ENCODE measurements around the gene PRTFDC1. TPM values are rescaled to one million over a fixed set of nuclear protein-coding genes. Genes with fewer than 3 reads are reported as not detected.

The PRTFDC1 gene
- total and polyA plus RNA-seq, 2 donors (not counting 3 experiments of a cell fraction or from before 2014, with no cell fraction given) = 22.0 to 27.0 TPM

DNA sequence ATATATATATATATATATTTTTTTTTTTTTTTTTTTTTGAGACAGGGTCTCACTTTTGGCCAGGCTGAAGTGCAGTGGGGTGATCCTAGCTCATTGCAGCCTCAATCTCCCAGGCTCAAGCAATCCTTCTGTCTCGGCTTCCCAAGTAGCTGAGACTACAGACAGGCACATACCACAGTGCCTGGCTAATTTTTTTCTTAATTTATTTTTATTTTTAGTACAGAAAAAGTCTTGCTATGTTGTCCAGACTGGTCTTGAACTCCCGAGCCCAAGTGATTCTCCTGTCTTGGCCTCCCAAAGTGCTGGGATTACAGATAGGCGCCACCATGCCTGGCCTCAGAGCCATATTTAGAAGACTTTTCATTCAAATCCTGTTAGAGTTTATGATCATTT, 79.6 kb downstream of the PRTFDC1 start:
- H2AFZ ChIP-seq (ENCODE audit: low read depth, low read length) = no peak overlapping the region
- no TSS peak for BruUV-seq (replicated peaks)
- H3K27ac ChIP-seq (ENCODE audit: insufficient read depth, low read depth, low read length) = no peak overlapping the region

More for the DNA sequence above, 79.6 kb downstream of the PRTFDC1 start:
- peaks cover 5% of the 10 kb centered on the region for H3K4me1 ChIP-seq (ENCODE audit: control insufficient read depth, extremely low read depth, insufficient read depth, low read length)
- H3K4me3 ChIP-seq (replicated peaks in 1 of 3; ENCODE audit: insufficient read depth in 1 of 3, low read depth in 1 of 3, low read length in 3 of 3) = no peak overlapping the region
- no peak overlapping the region for H3K9ac ChIP-seq (replicated peaks; ENCODE audit: extremely low read depth, insufficient read depth, low read length)
- TF ChIP-seq, protein P1, sequence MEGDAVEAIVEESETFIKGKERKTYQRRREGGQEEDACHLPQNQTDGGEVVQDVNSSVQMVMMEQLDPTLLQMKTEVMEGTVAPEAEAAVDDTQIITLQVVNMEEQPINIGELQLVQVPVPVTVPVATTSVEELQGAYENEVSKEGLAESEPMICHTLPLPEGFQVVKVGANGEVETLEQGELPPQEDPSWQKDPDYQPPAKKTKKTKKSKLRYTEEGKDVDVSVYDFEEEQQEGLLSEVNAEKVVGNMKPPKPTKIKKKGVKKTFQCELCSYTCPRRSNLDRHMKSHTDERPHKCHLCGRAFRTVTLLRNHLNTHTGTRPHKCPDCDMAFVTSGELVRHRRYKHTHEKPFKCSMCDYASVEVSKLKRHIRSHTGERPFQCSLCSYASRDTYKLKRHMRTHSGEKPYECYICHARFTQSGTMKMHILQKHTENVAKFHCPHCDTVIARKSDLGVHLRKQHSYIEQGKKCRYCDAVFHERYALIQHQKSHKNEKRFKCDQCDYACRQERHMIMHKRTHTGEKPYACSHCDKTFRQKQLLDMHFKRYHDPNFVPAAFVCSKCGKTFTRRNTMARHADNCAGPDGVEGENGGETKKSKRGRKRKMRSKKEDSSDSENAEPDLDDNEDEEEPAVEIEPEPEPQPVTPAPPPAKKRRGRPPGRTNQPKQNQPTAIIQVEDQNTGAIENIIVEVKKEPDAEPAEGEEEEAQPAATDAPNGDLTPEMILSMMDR (IDR thresholded peaks at IDR 0.05; ENCODE audit: extremely low read depth in 1 of 2, insufficient read depth in 1 of 2, low read depth in 1 of 2, low read length in 2 of 2) = no peak
- no peak for TF ChIP-seq EZH2 (IDR thresholded peaks at IDR 0.05; ENCODE audit: borderline replicate concordance, low read depth, low read length, severe bottlenecking)
- TF ChIP-seq POLR2A (IDR thresholded peaks at IDR 0.05; ENCODE audit: low read depth, low read length) = no peak
- TF ChIP-seq JUN (IDR thresholded peaks at IDR 0.05; ENCODE audit: borderline replicate concordance, insufficient read depth, insufficient read length, low read depth) = no peak
- TF ChIP-seq GATA2 (IDR thresholded peaks at IDR 0.05; ENCODE audit: insufficient read depth, insufficient read length, low read depth, low read length) = no peak
- no peak for TF ChIP-seq FOS (IDR thresholded peaks at IDR 0.05; ENCODE audit: borderline replicate concordance, insufficient read depth, low read length)
- no peaks in the 10 kb centered on the region for H3K36me3 ChIP-seq (ENCODE audit: control insufficient read depth in 2 of 2, extremely low read depth in 1 of 2, insufficient read depth in 2 of 2, low read length in 2 of 2)
- intact Hi-C loops (cut with micrococcal nuclease) = no loop called here
- no peak overlapping the region for H3K4me2 ChIP-seq (ENCODE audit: insufficient read depth, low read length)
- H4K20me1 ChIP-seq (replicated peaks; ENCODE audit: control insufficient read depth, extremely low read depth, insufficient read depth, low read length) = no peaks in the 10 kb centered on the region
- ChIA-PET CTCF (interaction anchor here (1.1 kb wide), 1 partner anchor 12 kb away, joined by 3 read pairs; no protein-coding TSS in a partner anchor), POLR2A (no interaction called here)
- H3K9me1 ChIP-seq (replicated peaks; ENCODE audit: control insufficient read depth, extremely low read depth, insufficient read depth, low read length) = no peaks in the 10 kb centered on the region
- dilution Hi-C loops (cut with MboI; ENCODE audit: extremely low pct_ligation_motif_present, low sequenced_read_pairs) = no loop called here
- H3K79me2 ChIP-seq (ENCODE audit: control insufficient read depth, insufficient read depth, low read length) = no peaks in the 10 kb centered on the region
- H3K9me3 ChIP-seq (replicated peaks; ENCODE audit: control insufficient read depth, insufficient read depth, low read length) = no peaks in the 10 kb centered on the region
- no peak for DNase-seq (ENCODE audit: low read depth, low spot score)
- no peak for FAIRE-seq
- H3K27me3 ChIP-seq (ENCODE audit: control insufficient read depth in 2 of 2, insufficient read depth in 2 of 2, low read length in 2 of 2) = no peaks in the 10 kb centered on the region

Measured in endothelial cell of umbilical vein (primary cell).